ENCODE measurements around the gene ANAPC13.

ANAPC13 gene

DNA sequence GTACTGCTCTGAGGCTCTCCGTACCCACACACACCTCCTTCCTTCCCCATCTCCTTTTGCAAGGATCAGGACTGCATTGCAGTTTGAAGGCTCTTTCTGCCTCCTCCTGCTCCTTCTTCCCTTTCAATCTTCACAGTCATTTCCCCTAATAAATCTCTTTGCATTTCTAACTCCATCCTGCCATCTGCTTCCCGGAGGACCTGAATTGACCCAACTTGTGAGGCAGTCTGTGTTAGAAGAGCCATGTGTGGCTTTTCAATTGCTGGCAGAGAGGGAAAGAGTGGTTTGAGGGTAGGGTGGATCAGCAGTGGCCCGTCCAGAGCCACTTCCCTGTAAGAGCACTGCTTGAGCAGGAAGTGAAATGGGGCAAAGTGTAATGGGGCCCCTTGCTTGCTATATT, 35.8 kb downstream of the ANAPC13 start:
- no peak for DNase-seq (ENCODE audit: low read depth)

DNA sequence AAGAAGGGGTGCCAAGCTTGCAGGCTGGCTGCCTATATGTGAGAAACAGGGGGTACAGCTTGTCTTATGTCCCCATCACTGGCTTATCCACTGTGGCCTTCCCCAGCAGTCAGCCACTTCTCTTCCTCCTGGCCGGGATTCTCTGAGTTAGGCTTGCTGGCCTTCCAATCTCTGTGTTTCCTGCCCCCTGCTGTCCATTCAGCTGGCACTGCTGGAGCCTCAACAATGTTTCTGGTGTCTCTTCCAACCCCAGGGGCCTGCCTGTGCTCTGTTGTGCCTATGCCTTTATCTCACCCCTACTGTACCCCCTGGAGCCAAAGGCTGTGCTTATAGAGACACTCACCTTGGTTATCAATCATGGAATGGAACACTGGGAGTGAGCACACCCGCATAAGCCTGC, 36.5 kb downstream of the ANAPC13 start:
- no peak for DNase-seq (ENCODE audit: low read depth)

DNA sequence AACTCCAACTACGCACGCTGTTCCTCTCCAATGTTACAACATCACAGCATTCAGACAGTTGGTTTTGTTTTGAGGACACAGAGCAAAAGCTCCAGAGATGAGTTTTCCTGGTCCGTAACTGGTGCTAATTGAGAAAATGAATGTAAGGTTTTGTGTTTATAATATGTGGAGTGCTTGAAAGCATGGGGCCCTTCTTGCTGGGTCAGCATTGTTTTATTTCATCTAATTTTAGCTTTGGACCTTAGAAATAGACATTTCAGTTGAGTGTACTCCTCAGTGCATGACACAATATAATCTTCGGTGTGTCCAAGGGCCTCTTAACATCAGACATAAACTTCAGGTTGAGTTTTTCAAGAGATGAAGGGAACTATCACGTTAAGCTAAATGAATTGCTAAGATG, 37.1 kb downstream of the ANAPC13 start:
- no peak for DNase-seq (ENCODE audit: low read depth)

DNA sequence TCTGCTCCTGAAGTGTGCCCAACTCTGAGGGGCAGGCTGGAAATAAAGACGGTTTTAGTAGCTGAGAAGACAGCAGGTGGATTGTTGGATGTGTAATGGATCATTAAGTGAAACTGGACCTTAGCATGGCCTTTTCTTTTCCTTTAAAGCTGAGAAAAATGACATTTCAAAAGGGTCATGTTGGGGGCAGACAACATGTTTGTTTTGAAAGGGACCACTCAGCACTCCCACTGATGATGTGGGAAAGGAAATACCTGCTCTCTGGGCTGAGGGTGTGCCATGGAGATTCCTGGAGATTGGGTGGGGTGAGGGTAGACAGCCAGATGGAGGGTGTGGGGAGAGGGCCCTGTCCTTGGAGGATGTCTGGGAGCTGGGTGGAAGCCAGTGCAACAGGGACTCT, 38.4 kb downstream of the ANAPC13 start:
- DNase-seq (ENCODE audit: low read depth) = no peak

DNA sequence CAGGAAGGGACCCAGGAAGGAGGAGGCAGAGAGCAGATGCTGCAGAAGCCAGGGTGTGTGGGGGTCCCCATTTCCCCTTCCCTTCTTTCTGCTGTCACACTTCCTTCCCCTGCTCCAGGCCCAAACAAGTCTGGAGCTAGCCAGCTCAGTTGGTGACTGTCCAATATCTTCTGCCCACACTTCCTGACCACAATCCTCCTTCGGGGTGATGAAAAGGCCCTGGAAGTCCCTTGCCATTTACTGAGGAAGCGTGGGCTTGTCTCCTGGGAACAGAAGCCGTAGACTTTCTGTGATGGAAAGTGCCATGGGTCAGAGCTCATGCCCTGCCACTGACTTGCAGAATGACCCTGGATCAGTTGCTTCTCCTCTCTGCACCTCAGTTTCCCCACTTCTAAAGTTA, 39.0 kb downstream of the ANAPC13 start:
- no peak for DNase-seq (ENCODE audit: low read depth)

DNA sequence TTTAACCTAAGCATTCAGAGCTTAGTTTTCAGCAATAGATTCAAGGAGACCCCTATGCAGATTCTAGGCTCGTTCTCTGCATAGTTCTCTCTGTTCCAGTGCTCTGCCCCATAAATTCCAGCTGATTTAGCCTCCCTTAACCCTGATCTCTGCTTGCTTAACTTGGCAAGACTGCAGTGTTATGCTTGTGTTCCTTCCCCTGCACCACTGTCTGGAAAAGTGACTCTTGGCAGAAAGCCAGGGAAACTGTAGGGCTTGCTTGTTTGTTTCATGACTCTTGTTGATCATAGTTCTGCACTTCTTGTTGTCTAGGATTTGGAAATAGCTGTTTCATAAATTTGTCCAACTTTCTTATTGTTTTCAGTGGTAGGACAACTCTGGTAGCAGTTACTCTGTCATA, 40.1 kb downstream of the ANAPC13 start:
- no peak for DNase-seq (ENCODE audit: low read depth)

DNA sequence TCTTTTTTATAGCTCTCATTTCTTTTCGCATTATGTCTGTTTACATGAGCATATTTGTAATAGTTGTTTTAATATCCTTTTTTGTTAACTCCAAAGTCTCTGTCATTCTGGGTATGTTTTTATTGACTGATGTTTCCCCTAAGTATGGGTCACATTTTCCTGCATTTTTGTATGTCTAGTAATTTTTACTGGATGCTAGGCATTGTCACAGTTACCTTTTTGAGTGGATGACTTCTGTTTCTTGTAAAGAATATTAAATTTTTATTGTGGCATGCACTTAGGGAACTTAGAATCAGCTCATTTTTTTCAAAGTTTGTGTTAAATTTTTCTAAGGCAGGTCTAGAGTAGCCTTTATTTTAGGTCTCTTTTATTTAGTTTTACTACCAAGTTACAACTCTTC, 40.7 kb downstream of the ANAPC13 start:
- no peak for DNase-seq (ENCODE audit: low read depth)

DNA sequence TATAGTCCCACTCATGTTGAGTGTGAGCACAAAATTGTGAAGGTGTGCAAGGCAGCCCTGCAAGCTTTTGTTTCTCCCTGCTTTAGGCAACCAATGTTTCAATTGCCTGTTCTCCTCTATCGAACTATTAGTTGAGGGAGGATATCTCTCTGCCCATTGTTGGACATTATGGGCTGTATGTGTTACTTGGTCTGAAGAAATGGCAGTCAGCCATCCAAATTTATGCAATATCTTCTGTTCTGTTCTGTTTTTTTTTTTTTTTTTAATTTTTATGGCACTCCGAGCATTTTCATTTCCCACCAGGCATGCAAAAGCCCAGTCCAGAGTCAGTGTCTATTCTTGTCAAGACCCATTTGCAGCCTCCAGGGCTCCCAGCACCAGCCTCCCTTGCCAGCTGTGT, 44.0 kb downstream of the ANAPC13 start:
- no peak for DNase-seq (ENCODE audit: low read depth)

DNA sequence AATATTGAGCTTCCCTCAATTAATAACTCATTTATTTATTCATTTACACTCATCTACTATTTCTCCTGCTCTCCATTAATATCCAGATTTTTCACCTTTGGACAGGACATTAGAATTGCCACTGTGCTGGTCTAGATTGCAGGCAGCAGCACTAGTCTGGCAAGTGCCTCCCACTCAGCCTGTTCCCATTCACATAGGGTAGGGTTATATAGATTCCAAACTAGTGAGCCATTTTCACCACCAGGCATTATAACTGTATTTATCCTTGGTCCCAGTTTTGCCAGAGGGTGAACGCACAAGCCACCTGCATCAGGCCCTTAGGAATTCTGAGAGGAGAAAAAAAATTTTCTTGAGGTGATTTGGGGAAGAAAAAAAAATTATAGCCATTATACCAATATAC, 44.5 kb downstream of the ANAPC13 start:
- DNase-seq (ENCODE audit: low read depth) = no peak

DNA sequence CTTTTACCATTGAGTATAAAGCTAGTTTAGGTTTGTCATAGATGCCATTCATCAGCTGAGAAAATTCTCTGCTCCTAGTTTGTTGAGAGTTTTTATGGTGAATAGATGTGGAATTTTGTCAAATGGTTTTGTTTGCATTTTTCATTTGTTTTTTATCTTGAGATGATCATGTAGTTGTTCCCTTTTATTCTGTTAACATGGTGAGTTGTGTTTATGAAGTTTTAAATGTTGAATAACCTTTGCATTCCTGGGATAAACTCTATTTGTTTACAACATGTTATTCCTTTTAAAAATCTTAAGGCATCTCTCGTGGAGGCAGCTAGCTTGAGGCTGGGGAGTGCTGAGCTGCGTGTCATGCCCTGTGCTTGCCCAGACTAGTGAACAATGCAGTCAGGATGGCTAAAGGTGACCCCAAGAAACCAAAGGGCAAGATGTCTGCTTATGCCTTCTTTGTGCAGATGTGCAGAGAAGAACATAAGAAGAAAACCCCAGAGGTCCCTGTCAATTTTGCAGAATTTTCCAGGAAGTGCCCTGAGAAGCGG, 48.5 kb downstream of the ANAPC13 start:
- DNase-seq (ENCODE audit: low read depth) = no peak

DNA sequence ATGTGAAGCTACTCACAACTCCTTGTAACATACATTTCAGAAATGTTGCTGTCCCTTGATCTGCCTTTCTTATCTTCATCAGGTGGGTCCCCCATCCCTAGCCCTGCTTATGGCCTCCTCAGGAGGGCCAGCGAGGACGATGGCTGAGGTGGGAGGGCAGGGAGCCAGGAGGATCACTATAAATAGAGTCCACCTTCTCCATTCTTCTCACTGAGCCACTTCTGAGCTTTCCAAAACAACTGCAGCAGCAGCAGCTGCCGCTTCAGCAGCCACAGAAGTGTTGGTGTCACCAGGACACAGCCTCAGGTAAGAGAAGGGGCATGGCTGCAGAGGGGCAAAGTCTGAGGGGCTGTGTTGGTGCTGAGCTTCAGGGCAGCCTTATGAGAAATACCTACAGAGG, 53.5 kb downstream of the ANAPC13 start:
- no peak for DNase-seq (ENCODE audit: low read depth)

DNA sequence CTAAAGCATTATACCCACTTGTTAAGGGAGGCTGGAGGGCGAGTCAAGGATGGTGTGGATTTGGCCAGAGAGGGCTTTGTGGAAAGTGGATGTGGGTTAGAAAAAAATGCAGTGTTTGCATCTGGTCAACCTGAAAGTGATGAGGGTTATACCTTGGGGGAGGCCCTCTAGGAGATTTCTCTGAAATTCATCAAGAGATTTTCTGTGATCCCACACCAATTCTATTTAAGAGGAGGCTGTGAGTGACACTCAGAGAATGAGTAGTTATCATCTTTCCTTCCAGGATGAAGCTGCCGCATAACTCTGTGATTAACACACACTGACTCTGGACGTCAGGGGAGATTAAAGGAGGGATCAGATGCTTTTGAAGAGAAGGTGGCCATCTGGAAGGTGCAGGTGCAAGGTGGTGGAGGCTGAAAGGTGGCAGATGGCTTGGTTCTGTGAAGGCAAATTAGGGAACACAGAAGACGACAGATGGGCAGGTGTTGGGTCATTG, 54.8 kb downstream of the ANAPC13 start:
- no peak for DNase-seq (ENCODE audit: low read depth)

DNA sequence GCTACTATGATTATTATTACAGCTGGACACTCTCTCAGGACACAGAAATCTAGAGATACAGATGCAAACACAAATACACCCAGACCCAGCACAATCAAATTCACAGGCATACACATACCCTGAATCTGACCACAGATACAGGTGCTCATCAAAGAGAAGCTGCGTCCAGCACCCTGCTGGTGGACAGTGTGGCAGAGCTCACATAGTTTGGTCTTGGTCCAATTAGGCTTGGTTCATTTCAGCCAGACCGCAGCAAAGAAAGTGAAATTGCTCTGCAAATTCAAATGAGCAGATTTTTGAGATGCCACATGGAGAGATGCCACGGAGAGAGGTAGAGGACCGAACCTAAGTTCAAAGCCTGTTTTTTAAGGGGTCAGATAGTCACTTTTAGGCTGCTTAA, 55.6 kb downstream of the ANAPC13 start:
- no peak for DNase-seq (ENCODE audit: low read depth)

DNA sequence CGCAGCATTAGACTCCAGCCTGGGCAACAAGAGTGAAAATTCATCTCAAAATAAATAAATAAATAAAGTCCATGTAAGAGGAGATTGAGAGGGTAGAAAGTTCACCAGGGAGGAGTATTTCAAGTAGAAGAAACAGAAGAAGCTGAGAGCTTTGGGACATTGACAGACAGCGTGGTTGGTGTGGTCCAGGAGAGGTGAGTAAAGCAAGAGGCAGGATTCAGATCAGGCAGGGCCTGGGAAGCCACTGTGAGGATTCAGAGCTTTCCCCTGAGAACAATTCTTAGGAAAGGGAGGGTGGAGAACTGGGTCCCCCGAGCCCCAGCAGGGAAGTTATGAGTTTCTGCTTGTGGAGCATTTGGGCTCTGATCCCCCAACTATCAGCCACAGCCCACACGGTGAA, 57.4 kb downstream of the ANAPC13 start:
- no peak for DNase-seq (ENCODE audit: low read depth)
